Thoracic aorta (tissue), 2 donors: ENCODE data around the gene PFDN2. TPM values are rescaled to one million over a fixed set of nuclear protein-coding genes. Genes with fewer than 3 reads are reported as not detected.

Source experiments
- ATAC-seq: fragments of 150-250 bp; one replicate; pipeline ENCODE4 v1.8.0; 2017; ENCODE audit warnings: low read depth; ENCODE audit not compliant: insufficient number of reproducible peaks, low FRiP score
- DNase-seq: peaks from one replicate; pipeline ENCODE4 v3.0.0-alpha.2; 2020; ENCODE audit warnings: low spot score
- H3K27ac ChIP-seq, 2 donors: fragments of 200-600 bp; sonication (generic); 1 replicate in 1 of 2; 2 replicates in 1 of 2; pipeline ENCODE4 v1.5.1; 2016; ENCODE audit warnings: mild to moderate bottlenecking in 2 of 2, moderate library complexity in 2 of 2
- H3K27me3 ChIP-seq: fragments of 200-600 bp; sonication (generic); replicated peaks from 2 replicates; pipeline ENCODE4 v1.6.0; 2016; ENCODE audit warnings: mild to moderate bottlenecking; ENCODE audit not compliant: insufficient read depth
- H3K36me3 ChIP-seq: fragments of 200-600 bp; sonication (generic); one replicate; pipeline ENCODE4 v1.5.1; 2016
- H3K4me1 ChIP-seq, 2 donors: fragments of 200-600 bp; sonication (generic); 1 replicate in 1 of 2; 2 replicates in 1 of 2; pipeline versions ENCODE4 v1.5.1 to v1.6.0; 2016; ENCODE audit warnings: low read depth in 2 of 2, mild to moderate bottlenecking in 1 of 2; ENCODE audit not compliant: control insufficient read depth in 1 of 2
- H3K4me3 ChIP-seq: fragments of 200-600 bp; sonication (generic); 2 replicates; pipeline ENCODE4 v1.5.1; 2016; ENCODE audit warnings: mild to moderate bottlenecking
- H3K9me3 ChIP-seq: fragments of 200-600 bp; sonication (generic); 2 replicates; pipeline ENCODE4 v1.5.1; 2016
- CTCF ChIP-seq: fragments of 200-600 bp; sonication (generic); IDR thresholded peaks from one replicate; pipeline ENCODE4 v1.5.1; 2019; ENCODE audit warnings: antibody characterized with exemption
- total RNA-seq, 2 donors: library from RNA; depleted of rRNA; stranded (reverse); fragments of >200 nt; gene quantifications; one replicate each; pipeline versions ENCODE4 v1.1.0 to v1.2.3, GENCODE V29; 2016

The PFDN2 gene
- total RNA-seq, 2 donors from 2014 or later = 22.7 to 92.7 TPM

DNA sequence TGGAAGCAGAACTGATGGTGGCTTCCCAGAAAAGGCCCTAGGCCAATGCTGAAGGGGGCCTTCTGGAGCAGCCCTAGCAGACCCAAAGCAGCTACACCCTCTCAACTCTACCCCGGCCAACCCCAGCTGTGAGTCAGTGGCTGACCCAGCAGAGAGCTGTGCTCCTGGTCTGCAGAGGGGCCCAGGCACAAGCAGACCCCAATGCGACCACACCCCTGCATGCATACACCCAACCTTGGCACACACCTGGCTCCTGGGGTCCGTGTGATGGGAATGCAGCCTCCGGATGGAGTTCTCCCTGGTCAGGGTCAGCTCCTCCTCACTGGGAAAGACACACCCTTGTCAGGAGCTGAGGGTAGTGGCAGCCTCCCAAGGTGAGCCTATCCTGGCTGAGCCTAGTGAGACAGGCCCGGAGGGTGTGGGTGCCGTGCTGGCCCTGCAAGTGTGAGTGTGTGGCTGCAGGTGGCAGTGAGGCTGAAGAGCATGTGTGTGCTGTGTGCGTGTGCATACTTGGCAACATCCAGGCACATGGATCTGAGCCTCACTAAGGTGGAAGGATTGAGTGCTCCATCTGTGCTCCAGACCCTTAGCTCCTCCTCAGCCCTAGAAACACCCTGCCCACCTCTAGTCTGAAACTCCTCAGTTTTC, 44.2 kb downstream of the PFDN2 start:
- no peaks in the 10 kb centered on the region for H3K27me3 ChIP-seq
- H3K27ac ChIP-seq = no peak overlapping the region
- no peak for TF ChIP-seq CTCF
- H3K9me3 ChIP-seq = no peaks in the 10 kb centered on the region
- H3K4me3 ChIP-seq = no peak overlapping the region
- no peak for DNase-seq
- no peaks in the 10 kb centered on the region for H3K4me1 ChIP-seq
- no peak for ATAC-seq
- no peaks in the 10 kb centered on the region for H3K36me3 ChIP-seq

GRCh38 chr1:161072751-161073449, 44.9 kb downstream of the PFDN2 start:
- no peak for ATAC-seq
- Histone ChIP-seq H3K27ac (no peak overlapping the region), H3K36me3 (no peaks in the 10 kb centered on the region), H3K4me1 (no peaks in the 10 kb centered on the region), H3K9me3 (no peaks in the 10 kb centered on the region), H3K4me3 (no peak overlapping the region), H3K27me3 (no peaks in the 10 kb centered on the region)
- no peak for TF ChIP-seq CTCF
- no peak for DNase-seq

DNA sequence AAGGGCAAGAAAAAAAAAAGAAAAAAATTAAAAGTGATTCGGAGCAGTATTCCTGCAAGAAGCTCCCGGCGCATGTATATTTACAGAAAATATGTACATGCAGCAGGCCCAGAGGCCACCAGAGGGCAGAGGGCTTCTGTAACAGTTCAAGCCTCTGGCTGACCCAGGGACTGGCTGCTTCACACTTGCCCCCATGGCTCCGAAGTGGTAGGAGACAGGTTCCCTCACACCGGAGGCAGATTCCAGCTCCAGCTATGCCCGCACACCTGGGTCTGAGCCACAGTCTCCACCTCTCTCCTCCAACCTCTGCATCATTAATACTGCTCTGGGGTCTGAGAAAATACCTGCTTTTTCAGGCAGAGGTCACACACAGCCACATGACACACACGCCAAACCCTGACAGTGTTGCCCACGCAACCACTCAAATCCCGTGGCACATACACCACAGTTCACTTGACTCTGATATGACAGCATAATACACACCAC, 45.9 kb downstream of the PFDN2 start:
- Histone ChIP-seq H3K27me3 (no peaks in the 10 kb centered on the region), H3K27ac (no peak overlapping the region), H3K9me3 (no peaks in the 10 kb centered on the region), H3K36me3 (no peaks in the 10 kb centered on the region), H3K4me3 (no peak overlapping the region), H3K4me1 (no peaks in the 10 kb centered on the region)
- DNase-seq (no peak), ATAC-seq (no peak)
- peak; percentile 32 for TF ChIP-seq CTCF

- TF ChIP-seq CTCF = no peak
- Histone ChIP-seq H3K36me3 (no peaks in the 10 kb centered on the region), H3K27me3 (no peaks in the 10 kb centered on the region), H3K4me3 (no peak overlapping the region), H3K4me1 (no peaks in the 10 kb centered on the region), H3K9me3 (no peaks in the 10 kb centered on the region), H3K27ac (no peak overlapping the region)
- no peak for ATAC-seq
- no peak for DNase-seq
These were observed 47.1 kb downstream of the PFDN2 start for GRCh38 chr1:161070761-161071160.

GRCh38 chr1:161069731-161070270, 48.0 kb downstream of the PFDN2 start, which contains the start of gene ARHGAP30:
Gene ARHGAP30, minus strand, starts transcription at chr1:161069891. Its CDS starts 267 bp downstream, at chr1:161069624.
- H3K4me3 ChIP-seq = peak within 1 kb of the TSS; percentile 63
- DNase-seq (no peak), ATAC-seq (no peak)
- no peaks in the 10 kb centered on the region for H3K4me1 ChIP-seq
- H3K27me3 ChIP-seq = no peaks in the 10 kb centered on the region
- no peaks in the 10 kb centered on the region for H3K36me3 ChIP-seq
- H3K9me3 ChIP-seq = no peaks in the 10 kb centered on the region
- H3K27ac ChIP-seq = peak within 1 kb of the TSS; percentile 12 to 36
- no peak for TF ChIP-seq CTCF
